CD4-positive, alpha-beta T cell treated with Interleukin-21 for 1 hour (primary cell): ENCODE results near the gene ROBO1.

ENCODE experiments used
- DNase-seq: peaks from one replicate; pipeline ENCODE4 v3.0.0-alpha.2; 2020

Gene ROBO1

DNA sequence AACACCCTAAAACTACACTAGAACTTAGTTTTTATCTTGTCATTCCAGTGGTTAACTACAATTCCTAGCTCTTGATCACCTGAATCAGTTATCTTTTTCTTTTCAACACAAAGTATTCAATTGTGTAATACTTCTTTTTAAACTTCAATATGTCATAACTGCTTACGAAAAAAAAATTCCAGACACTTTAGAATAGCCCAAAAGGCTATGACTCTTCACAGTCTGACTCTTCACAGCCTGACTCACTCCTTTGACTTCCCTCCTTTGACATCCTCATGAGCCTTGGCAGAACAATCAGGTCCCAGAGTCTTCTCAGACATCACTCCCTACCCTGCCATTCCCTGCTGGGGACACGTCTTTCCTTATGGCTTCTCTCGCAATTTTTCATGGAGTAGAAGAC lies 727.1 kb downstream of the ROBO1 start:
- no peak for DNase-seq

DNA sequence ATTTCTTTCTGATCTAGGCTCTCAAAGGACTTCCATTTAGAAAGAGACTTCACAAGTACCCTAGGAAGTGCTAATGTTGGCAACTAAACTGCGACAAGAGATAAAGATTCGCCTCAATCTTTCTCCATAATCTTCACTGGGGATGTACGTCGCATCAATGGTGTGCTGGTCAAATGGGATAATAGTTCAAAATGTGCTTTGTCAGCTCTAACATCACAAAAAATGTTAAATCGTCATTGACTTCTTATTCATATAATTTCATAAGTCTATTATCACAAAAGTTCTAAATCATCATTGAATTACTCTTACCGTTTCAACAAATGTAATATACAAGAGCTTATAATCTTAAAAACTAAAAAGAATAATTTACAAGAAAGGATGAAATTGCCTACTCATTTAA lies 727.7 kb downstream of the ROBO1 start:
- no peak for DNase-seq

DNA sequence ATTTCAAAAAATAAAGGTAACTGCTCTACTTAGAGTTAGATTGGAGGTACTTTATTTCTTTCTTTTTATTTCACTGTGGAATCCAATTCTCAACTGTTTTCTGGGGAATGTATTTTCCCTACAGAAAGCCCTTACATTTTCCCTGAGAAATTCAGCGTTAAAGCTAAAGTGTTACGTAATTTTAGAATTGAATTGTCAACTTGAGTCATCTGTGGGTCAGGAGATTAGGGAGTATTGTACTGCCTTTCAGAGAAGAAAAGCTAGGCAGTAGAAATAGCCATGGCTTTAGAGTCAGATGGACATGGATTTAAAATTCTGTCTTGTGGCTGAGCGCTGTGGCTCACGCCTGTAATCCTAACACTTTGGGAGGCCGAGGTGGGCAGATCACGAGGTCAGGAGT lies 728.6 kb downstream of the ROBO1 start:
- DNase-seq = no peak

DNA sequence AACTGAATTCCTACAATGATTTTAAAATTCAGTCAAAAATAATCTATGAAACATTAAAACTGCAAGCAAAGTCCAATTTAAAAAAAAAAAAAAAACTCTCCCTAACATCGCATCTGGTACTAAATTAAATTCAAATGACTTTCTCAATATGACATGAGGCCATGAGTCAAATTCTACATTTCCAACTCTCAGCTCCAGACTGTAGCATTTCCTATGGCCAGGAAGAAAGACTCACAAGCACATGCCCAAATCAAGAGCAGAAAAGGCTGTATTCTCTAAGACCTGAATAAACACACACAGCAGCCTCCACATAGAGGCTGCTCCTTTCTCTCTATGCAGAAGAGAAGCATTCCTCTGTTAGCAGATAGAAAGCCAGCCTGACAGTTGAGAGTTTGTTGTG lies 729.2 kb downstream of the ROBO1 start:
- no peak for DNase-seq

DNA sequence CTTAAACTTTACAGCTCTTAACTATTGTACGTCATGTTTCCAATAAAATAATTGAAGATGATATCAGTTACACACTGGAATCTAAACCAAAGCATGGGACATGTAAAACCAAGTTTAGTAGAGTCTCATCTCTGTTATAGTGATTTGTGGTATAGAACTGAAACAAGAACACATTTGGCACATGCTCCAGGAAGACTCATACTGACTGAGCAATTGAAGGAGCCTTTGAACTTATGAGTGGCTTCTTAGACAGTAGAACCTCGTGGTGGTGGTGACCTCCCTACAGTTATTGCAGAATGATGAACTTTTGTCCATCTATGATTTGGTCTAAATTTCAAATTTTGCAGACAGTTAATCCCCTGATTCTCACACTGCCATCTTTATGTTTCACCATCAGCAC lies 729.7 kb downstream of the ROBO1 start:
- no peak for DNase-seq

DNA sequence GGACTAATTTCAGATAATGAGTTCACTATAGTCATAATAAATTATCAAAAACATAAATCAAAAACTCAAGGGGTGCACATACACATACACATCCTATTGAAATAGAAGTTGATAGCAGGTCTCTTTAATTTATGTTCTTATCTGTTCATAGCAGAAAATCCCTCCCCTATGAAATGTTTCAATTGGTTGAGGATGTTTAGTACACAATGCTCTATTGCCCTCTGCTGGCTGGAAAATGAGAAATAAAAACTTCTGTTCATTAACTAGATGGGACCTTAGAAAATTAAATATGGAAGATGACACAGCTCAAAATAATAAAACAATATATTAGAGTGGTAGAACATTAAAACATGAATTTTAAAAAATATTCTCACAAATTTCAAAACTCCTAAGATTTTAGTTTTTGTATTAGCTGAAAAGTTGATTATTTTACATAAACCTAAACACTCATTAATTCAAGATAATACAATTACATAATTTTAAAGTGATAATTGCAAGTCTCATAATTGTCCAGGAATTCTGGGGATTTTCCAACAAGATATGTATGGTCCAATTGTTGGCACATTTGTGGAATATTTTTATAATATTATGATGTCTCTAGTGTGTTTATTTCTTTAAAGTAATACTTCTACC lies 735.0 kb downstream of the ROBO1 start:
- no peak for DNase-seq

DNA sequence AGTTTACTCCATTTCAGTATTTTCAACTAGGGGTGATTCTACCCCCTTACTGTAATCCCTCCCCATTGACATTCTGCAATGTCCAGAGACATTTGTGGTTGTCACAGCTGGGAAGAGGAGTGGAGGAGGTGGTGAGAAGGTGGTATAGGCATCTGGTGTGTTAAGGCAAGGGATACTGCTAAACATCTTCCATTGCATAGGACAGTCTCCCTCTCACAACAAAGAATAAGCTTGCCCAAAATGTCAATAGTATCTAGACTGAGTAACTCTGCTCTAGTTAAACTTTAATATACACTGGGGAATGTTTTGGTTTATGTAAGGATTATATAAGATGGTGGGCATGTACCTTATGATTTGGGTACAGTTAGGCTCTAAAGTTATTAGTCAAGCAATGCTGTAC lies 737.6 kb downstream of the ROBO1 start:
- DNase-seq = no peak

DNA sequence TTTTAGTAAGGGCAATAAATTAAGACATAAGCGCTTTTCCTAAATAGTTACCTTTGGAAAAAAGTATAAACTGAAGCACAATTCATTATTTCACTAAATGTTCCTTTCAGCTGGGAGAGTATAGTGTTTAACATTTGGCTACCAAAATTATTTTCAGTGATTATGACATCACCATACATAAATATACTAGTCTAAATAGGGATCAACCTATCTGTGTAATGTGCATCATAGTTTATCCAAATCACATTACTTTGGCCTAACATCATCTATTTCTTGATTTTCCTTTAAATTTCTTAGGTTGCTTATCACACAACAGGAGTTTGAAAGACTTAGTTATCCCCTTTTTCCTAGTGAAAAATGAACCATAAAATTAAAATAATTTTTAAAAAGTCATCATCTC lies 738.9 kb downstream of the ROBO1 start:
- no peak for DNase-seq

DNA sequence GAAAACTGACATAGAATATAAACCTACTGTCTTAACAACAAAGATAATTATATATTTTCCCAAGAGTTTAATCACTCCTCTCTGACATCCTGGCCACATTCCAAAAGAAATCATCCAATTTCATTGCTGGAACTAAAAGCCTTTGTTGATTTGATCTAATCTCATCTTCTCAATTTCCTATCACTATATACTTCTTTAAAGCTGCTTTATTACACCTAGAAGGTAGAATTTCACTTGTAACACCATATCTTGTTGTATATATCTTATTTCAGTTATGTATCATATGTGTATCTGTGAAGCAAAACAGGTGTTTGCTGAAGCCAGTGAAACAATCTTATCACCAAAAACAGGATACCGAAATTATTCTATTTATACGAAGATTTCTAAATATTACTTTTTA lies 740.2 kb downstream of the ROBO1 start:
- no peak for DNase-seq

DNA sequence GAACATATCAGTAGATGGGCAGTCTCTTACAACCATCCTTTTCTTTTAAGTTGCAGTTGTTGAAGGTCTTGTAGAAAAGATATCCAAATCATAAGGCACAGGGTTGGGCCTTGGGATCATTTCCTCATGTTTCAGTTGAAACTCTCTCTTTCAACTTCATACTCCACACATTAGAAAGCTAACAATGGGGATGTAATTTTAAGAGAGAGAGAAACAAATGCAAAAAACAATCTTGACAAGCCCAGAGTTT lies 747.9 kb downstream of the ROBO1 start:
- no peak for DNase-seq

DNA sequence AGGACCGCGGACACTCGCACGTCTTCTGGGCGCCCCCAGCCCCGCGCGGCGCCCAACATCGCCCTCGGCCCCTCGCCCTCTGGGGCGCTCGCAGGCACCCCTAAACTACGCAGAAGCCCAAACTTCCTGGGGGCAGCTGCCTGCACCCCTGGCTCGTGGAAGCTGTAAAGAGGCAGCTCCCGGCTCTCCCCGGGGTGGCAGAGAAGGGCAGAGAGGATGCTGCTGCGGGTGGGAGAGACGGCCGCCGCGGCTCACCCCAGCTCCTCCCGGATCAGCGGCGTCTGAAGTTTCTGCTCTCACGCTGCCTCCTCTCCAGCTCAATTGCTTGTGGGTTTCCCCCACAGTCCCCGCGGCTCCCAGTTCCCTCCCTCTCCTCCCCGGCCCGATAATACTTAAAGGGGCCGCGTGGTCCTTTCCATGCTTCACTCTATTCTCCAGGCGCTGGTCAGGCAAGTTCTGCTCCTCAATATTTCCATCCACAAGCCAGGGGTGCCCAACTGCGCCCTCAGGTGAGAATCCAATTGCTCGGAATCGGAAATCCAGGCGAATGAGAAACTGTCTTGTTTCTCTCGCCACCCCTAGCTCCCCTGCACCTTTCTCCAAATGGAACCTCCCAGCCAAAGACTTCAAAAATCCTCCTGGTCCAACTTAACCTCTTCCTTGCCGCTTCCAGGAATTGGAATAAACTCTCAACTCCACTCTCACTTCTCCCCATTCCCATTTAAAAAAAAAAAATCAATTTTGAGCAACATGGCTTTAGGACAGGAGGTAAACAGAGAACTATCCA lies 748.5 kb downstream of the ROBO1 start:
- DNase-seq = no peak

DNA sequence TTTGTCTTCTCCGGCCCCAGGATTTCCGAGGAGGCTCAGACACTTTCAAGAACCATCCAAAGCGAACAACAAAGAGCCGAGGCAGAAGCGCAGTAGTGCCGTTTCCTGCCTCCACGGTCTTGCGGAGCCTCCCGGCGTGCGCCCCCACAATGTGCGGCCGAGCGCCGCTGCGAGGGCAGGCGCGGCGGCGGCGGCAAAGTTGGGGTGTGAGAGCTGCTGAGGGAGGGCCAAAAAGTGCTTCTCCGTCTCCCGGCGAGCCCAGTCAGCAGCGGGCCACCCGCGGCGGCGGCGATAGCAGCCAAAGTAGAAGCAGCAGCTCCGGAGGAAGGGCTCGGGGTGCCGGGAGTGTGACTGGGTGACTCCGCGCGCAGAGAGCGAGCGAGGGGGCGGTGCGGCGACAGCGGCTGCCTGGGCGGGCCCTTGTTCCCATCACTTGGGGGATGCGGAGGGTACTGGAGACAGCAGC lies 749.1 kb downstream of the ROBO1 start:
- no peak for DNase-seq

DNA sequence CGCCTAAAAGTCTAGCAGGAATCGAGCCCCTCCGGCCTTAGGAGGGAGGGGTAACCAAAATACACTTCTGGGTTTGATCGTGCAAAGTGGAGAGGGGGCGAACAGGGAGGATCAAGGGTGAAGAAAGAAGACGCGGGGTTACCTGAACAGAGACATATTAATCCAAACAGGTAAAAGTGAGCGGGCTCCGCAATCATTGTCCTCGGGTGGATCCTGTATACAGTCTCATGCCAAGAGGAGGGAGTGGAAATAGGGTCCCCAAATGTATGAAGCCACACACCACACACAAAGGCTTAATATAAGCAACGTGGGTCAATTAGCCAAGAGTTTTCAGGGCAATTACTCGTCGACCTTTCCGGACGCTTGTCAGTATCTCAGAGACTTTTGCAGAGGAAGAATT lies 749.5 kb downstream of the ROBO1 start:
- no peak for DNase-seq

DNA sequence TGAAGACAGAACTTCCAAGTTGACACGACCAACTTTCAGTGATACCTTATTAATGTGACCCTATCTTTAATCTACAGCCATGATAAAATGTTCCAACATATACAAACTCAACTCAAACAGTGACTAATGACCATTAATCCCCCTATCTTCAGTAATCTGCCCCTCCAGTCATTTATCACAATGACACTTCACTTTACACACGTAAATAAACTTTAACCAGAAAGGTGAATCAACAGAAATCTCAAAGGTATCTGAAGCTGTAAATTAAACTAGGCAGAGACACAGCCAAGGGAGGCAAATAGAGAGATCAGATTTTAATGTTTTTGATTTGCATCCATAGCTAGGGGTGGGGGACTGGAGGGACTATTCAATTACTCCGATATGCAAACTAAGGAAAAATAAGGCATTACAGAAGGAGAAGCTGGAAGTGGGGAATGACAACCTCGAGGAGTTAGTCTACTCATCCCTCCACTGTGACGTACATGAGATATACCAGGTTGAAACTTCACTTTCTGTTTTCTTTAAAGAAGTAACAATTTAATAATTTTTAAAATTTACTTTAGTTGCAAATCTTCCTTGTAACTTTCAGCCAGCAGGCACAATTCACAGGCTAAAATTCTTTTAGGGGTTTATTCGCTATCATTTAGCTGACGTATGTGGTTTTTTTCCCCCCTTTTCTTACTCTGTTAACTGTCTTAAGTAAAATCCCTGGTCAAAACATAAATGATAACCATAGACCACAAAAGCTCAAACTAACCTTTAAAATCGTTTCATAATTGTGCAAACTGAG lies 751.0 kb downstream of the ROBO1 start:
- no peak for DNase-seq

DNA sequence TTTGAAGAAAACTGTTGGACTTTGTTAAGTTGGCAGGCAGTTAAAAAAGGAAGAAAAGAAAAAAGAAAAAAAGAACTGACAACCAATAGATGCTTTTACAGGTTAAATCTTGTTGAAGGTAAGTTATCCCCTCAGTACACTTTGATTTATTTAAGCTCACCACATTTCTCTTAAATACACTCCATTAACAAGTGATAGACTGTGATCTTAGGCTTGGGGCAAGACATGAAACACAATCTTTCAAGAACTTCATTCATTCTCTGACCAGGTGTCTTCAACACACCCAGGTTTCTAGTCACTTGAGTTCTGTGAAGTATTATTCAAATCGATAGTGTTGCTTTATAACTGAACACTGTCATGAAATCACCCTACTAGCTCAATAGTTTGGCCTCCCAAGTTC lies 751.9 kb downstream of the ROBO1 start:
- no peak for DNase-seq

DNA sequence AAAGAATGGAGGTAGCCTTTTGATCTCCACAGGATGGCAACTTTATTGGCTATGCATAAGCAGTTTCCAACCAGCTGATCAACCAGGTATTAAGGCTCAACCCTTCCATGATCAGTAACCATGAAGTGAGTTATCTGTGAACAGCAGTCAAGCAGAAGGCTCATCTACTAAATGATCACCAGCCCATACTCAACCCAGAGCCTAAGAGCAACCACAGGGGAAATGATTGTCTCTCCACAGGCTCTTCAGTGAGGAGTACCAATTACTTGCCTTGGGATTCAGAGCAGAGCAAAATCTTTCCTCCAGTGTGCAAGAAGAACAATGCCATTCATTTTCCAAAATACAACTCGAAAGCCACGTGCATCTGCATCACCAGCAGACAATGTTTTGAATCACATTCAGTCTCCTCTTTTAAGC lies 754.8 kb downstream of the ROBO1 start:
- no peak for DNase-seq

DNA sequence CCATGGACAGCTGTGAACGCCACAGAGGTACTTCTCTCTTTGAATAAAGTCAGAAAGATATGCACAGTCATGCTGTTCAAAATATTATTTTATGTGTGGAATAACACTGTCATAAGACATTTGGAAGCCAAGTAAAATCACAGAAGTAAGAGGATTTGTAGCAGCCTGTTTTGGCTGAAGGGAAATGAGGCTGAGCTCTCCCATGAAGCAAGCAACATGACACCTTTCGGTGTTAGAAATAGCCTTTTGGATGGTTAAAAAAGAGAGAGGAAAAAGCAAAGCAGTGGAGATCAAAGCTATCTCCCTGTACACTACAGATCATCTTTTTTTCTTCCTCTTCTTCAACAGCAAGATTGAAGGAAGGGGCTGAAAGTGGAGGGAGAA lies 755.3 kb downstream of the ROBO1 start:
- no peak for DNase-seq

DNA sequence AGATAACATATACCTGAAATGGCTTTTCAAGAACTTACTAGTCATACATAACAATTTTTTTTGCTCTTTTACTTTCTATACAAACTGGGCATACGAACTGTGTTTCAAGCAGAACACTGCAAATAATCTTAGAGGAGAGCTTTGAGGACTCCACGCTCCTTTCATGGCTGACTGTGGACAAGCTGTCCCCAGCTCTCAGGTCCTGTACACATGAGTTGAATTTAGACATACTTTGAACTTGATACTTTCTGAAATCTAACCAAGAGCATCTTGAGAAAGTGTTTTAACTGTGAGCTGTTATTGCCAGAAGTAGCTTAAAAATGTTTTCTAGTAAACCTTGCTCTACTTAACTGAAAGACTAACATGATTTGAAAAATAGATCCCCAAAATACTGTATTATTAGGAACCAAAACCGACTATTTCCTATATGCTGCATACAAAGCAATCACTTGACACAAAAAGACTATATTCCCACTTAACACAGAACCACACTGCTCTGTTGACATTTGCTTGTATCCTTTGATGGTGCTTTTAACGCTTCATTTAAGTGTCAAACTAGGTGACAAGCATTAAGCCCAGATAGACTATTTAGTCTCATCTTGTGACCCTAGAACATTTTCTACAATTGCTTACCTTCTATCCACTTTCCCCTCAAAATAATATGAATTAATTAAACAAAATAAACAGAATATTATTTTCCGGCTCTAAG lies 755.8 kb downstream of the ROBO1 start:
- no peak for DNase-seq

DNA sequence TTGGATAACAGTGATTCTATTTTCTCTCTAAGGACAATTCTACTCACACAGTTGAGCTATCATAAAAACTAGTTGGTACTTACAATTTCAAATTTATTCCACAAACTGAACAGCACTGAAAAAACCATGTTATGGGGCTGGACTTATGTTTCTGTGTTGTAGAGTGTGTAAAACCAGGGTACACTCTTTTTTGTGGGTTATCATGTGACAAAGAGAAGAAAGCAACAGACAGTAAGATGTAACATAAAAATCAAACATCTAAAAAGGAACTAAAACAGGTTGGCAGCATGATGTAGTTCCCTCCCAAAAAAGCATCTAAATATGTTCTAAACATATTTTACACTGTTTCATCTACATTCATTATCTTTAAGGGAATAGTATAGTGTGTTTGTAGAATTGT lies 757.9 kb downstream of the ROBO1 start:
- DNase-seq = no peak

DNA sequence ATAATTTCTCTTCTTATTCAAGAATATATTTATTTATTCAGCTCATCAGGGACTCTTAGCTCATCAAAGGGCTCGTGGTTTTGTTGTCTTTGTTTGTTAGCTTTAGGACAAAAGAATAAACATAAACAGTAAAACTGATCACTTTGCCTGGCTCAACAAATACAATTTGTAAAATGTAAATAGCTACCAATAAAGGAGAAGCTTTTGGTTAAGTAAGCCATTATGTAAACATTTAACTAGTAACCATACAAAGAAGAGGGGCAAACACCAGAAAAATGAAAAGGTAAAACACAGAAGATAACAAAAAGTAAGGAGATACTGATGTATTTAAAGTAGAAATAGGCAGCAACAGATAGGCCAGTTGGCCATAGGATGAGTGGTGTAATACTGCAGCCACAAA lies 761.7 kb downstream of the ROBO1 start:
- no peak for DNase-seq

DNA sequence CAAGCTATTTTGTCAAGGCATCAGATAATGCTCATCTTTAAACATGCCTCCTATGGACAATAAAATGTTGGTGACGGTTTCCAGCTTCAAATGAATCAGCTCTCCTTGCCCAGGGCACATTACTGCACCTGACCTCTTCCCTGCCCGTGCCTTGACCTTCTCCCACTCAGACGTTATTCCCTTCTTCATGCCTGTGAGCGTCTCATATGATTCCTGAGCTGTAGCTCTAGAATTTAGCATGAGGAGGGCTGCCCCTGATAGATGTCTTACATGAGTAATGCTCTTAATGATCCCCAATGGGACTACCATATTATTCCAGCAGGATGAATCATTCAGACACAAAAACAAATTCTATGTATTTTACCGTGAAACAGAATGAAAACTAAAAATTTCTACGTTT lies 762.7 kb downstream of the ROBO1 start:
- DNase-seq = no peak

DNA sequence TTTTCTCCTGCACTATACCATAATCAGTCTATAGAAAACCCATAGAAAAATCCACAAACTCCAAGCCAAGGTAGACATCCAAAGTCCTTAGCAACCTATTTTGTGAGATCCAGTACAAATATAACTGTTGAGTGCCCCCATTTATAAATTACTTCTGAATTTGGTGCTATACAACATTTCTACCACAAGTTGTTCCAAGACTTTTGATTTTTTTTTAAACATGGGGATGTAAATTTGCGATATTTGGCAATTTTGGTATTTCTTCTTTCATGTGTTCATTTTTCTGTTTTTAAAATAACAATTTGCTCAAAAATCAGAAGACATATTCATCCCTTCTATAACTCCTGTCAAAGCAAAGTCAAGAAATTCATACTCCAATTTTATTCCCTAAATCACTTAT lies 763.8 kb downstream of the ROBO1 start:
- DNase-seq = no peak

DNA sequence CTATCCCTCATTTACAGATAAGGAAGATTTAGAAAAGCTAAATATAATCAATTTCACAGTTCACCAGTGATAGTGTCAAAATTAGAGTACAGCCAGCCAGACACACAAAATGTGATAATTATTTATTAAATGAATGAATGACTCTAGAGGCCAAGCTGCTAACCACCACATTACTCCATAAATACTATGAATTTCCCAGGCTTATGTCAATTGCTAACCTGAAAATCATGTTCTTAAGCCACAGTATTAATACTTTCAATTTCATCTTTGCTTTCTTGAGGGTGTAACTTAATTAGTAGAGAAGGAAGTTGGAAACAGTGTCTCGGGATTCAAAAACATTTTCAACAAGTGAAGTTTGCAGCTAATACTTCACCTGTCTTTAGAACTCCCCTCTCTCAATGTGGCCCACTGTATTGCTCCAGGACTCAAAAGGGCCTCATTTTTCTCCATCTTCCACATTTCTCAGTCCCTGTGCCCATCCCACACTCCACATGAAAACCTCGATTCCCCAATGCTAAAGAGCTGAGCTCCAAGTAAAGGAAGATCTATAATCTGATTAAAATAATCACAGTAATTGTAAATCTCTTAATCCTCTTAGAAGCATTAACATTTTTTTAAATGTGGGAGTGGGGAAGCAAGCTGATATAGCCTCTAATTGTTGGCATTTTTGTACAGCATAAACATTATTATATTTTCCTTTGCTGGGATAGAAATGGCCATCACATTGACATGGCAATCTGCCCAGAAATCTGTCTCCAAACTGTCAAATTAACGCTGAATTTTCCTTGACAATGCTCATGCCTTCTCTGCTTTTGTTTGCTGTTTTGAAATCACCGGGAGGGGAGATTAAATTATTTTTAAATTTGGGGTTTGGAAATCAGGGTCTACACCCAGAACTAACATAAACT lies 765.1 kb downstream of the ROBO1 start:
- no peak for DNase-seq
